GM12892 (cell line): Measurements from ENCODE around the gene JAG1.

ENCODE experiments used
- POLR2A ChIP-seq: IDR thresholded peaks from 2 replicates; pipeline ENCODE4 v1.6.1; 2011; ENCODE audit warnings: low read depth, low read length, control low read depth
- POLR2AphosphoS5 ChIP-seq: IDR thresholded peaks from 2 replicates; pipeline ENCODE4 v1.6.1; 2011; ENCODE audit warnings: low read depth, low read length, control low read depth
- TAF1 ChIP-seq: IDR thresholded peaks from 2 replicates; pipeline ENCODE4 v1.6.1; 2011; ENCODE audit warnings: low read depth, mild to moderate bottlenecking, control low read depth, low read length, borderline replicate concordance

DNA sequence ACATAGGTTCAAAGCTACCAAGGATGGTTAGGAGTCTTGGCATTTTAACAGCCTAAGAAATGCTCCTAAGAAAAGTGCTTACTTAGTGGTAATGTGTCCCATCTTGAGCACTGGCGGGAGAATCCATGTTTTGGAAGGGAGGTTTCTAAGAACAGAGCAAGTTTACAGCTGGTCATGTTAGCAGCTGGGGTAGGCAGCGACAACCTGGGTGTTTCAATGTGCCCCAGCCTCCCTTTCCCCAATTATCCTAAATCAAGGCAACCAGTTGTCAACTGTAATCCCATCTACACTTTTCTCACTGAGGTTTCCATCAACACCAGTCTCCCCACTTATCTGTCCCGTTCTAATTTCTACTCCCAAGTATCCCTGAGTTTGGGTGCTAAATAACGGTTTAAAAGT lies 1.6 kb upstream of the JAG1 start:
- TF ChIP-seq POLR2A: no peak
- TF ChIP-seq TAF1: no peak
- TF ChIP-seq POLR2AphosphoS5: no peak
